HepG2 (cell line): Measurements from ENCODE around the gene MPIG6B.

ENCODE experiments used
- FOSL1 ChIP-seq: sonication (generic); formaldehyde crosslinking; IDR thresholded peaks from 2 replicates; pipeline ENCODE4 v1.9.0; 2021; ENCODE audit warnings: missing genetic modification reagents, borderline replicate concordance
- HMG20B ChIP-seq: conservative IDR thresholded peaks from 2 replicates; pipeline ENCODE4 v1.6.1; 2016; ENCODE audit warnings: missing genetic modification reagents, missing compliant biosample characterization
- POLR2AphosphoS2 ChIP-seq: IDR thresholded peaks from 2 replicates; pipeline ENCODE4 v1.6.1; 2011; ENCODE audit warnings: low read depth, low read length, improper control_type of control experiment
- RAD21 ChIP-seq: fragments of 450-650 bp; formaldehyde crosslinking; IDR thresholded peaks from 2 replicates; pipeline ENCODE4 v1.5.0; 2020; ENCODE audit warnings: mild to moderate bottlenecking
- RAD51 ChIP-seq: fragments of 450-650 bp; IDR thresholded peaks from 2 replicates; pipeline ENCODE4 v1.6.1; 2016; ENCODE audit warnings: borderline replicate concordance
- ZNF670 ChIP-seq: sonication (generic); formaldehyde crosslinking; IDR thresholded peaks from 2 replicates; pipeline ENCODE4 v1.8.0; 2022; ENCODE audit warnings: mild to moderate bottlenecking, missing genetic modification reagents, borderline replicate concordance

DNA sequence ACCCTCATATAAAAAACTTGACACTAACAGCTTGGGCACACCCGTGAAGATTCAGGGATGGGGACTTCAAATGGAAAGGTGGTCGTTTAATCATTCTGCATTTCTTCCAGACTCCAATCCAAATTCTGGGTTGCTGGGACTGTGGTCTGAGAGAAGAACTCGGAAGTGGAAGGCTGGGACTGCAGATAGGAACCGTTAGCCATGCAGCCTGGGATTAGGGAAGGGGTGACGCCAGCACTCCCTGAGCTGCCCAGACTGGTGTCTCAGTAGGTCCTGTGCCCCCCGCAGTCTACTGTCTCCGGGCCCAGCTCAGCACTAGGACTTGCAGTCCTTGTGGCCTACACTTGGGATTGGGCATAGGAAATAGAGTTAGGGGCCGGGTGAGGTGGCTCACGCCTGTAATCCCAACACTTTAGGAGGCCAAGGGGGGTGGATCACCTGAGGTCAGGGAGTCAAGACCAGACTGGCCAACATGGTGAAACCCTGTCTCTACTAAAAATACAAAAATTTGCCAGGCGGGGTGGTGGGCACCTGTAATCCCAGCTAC lies 13.7 kb downstream of the MPIG6B start:
- no peak; the same call in 1 of the 2 replicates for TF ChIP-seq ZNF670
- no peak for TF ChIP-seq RAD21 (CRISPR knock-in tag)
- no peak for TF ChIP-seq FOSL1 (CRISPR knock-in tag)
- no peak for TF ChIP-seq RAD51
- TF ChIP-seq POLR2AphosphoS2, result no peak
- TF ChIP-seq HMG20B, result no peak; the same call in 1 of the 2 replicates
